Adrenal gland (tissue), 12 donors: ENCODE measurements around the gene LY6G6F. TPM values are rescaled to one million over a fixed set of nuclear protein-coding genes. Genes with fewer than 3 reads are reported as not detected.

ENCODE experiments used
- DNase-seq, 7 donors: peaks; one replicate each; pipeline ENCODE4 v3.0.0-alpha.2; 2019 to 2020
- H3K27ac ChIP-seq, 5 donors: fragments of 200-600 bp; sonication (generic) in 4 of 5; 1 replicate in 3 of 5; 2 replicates in 2 of 5; pipeline versions ENCODE4 v1.5.1 to v1.8.0; 2016 to 2020; ENCODE audit warnings: mild to moderate bottlenecking in 1 of 5
- H3K27me3 ChIP-seq: fragments of 200-600 bp; 2 replicates; pipeline ENCODE4 v1.8.0; 2021
- H3K36me3 ChIP-seq, 2 donors: fragments of 200-600 bp; replicated peaks in 1 of 2; 1 replicate in 1 of 2; 2 replicates in 1 of 2; pipeline versions ENCODE4 v1.5.1 to v1.8.0; 2018 to 2022
- H3K4me1 ChIP-seq, 2 donors: fragments of 200-600 bp; replicated peaks in 1 of 2; 1 replicate in 1 of 2; 2 replicates in 1 of 2; pipeline versions ENCODE4 v1.5.1 to v1.8.0; 2018 to 2021
- H3K4me3 ChIP-seq, 4 donors: fragments of 200-600 bp; sonication (generic) in 3 of 4; one replicate each; pipeline ENCODE4 v1.5.1; 2016 to 2018
- H3K9me3 ChIP-seq, 3 donors: fragments of 200-600 bp; sonication (generic) in 1 of 3; replicated peaks in 1 of 3; 1 replicate in 2 of 3; 2 replicates in 1 of 3; pipeline versions ENCODE4 v1.5.1 to v1.8.0; 2016 to 2021
- CTCF ChIP-seq, 6 experiments: fragments of 450-650 bp in 4 of 6; fragments of 200-600 bp in 2 of 6; sonication (generic) in 1 of 6; IDR thresholded peaks; 1 replicate in 5 of 6; 2 replicates in 1 of 6; pipeline versions ENCODE4 v1.5.1 to v1.8.0; 2016 to 2021; ENCODE audit warnings: antibody characterized with exemption in 6 of 6, mild to moderate bottlenecking in 2 of 6, moderate library complexity in 1 of 6
- POLR2A ChIP-seq, 2 donors: fragments of 450-650 bp; IDR thresholded peaks; one replicate each; pipeline ENCODE4 v1.6.1; 2017; ENCODE audit warnings: antibody characterized with exemption in 2 of 2, mild to moderate bottlenecking in 2 of 2, moderate library complexity in 1 of 2
- WGBS, 4 donors: extraction: QIAGEN DNeasy Blood & Tissue Kit in 2 of 4; methylation state at CpG; one replicate each; pipeline versions ENCODE4 v1.1.5 to v1.1.7; 2013 to 2017; 5-methylcytosine and 5-hydroxymethylcytosine counted together
- intact Hi-C, 2 donors: fragments of 100-400 bp; cut with DNase I; formaldehyde crosslinking; loops; one replicate each; pipeline versions ENCODE4 v1.14.1 to v1.15.0; 2022 to 2023
- polyA plus RNA-seq, 3 donors: library from polyadenylated mRNA; stranded (reverse); fragments of 200-250 nt in 2 of 3; fragments of 350-450 nt in 1 of 3; fragmentation: Illumina TruSeq in 1 of 3; extraction: RNeasy Lipid Tissue Mini Kit (QIAGEN cat#74804) in 1 of 3; gene quantifications; one replicate each; pipeline ENCODE4 v1.2.3, GENCODE V29; 2013 to 2014
- total RNA-seq, 9 donors: library from RNA; depleted of rRNA in 4 of 9; stranded (reverse); fragments of >200 nt in 4 of 9; fragments of 120-200 nt in 1 of 9; fragmentation: NEBNext Ultra II Directional in 1 of 9; extraction: Animal tissue kit (Norgen Biotek cat#: 25700) in 1 of 9; gene quantifications; one replicate each; pipeline versions ENCODE4 v1.1.0 to v1.2.4, GENCODE V29; 2013 to 2023
- donor health status: healthy with polysubstance abuse.
- donor health status: Bipolar disorder and iron deficiency.
- donor health status: DM: yes; HTN: yes; CAD: no.
- donor health status: DM: no; HTN: no; CAD: no.
- donor health status: DM: no; HTN: no; CAD: no.
- donor health status: DM: yes; HTN: yes; CAD: no.

Gene LY6G6F
- total and polyA plus RNA-seq, 12 donors: 0.44 TPM; not detected in 11

DNA sequence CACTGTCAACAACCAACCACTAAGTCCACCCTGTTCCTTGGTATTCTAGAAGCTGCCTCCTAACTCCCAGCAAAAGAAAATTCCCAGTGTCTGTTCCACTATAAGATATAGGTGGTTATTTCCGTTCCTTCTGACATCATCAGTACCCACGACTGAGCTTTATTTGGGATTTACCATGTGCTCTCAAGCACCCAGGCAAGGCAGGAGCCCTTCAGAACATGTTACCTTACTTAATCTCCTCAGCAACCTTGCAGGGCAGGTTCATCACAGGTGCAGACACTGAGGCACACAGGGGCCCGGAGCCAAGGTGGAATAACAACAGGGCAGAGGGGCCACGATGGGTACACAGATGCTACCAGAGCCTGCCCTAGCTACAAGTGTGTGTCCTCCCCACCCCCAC is 14.3 kb upstream of the LY6G6F start:
- Histone ChIP-seq H3K36me3 (peaks cover 0 to 99% of the 10 kb centered on the region in 2 donors), H3K4me3 (no peak overlapping the region), H3K27me3 (no peaks in the 10 kb centered on the region), H3K9me3 (no peaks in the 10 kb centered on the region), H3K27ac (no peak overlapping the region), H3K4me1 (no peaks in the 10 kb centered on the region)
- intact Hi-C loops: no loop called here
- 87 to 95% (median 89%) methylated on average over 3 to 4 of the region's 4 CpGs for WGBS, 4 donors
- no peak for TF ChIP-seq POLR2A (IDR thresholded peaks at IDR 0.05)
- no peak for DNase-seq

DNA sequence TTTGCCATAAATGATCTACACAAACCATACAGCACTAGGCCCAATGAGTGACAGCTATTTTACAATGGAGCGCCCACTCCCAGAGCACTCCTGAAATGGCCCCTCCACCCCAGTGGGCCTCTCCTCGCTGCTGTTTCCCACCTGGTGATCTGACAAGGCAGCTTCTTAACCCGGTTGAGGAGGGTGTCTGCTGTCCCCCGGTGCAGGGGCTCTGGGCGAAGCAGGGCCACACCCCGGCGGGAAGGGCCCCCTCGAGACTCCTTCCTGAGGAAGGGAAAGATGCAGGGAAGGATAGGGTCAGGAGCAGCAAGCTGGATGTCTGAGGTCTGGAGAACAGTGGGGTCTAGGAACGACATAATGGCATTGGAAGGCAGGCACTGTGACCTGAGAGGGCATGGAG is 13.8 kb upstream of the LY6G6F start:
- intact Hi-C loops: no loop called here
- WGBS, 4 donors: 87 to 93% (median 89%) methylated on average over 9 of the region's 9 CpGs
- Histone ChIP-seq H3K4me3 (no peak overlapping the region), H3K4me1 (no peaks in the 10 kb centered on the region), H3K27me3 (no peaks in the 10 kb centered on the region), H3K9me3 (no peaks in the 10 kb centered on the region), H3K36me3 (peaks cover 0 to 99% of the 10 kb centered on the region in 2 donors), H3K27ac (no peak overlapping the region)
- TF ChIP-seq POLR2A (IDR thresholded peaks at IDR 0.05) (no peak), CTCF (IDR thresholded peaks at IDR 0.05) (no peak)
- DNase-seq: no peak

DNA sequence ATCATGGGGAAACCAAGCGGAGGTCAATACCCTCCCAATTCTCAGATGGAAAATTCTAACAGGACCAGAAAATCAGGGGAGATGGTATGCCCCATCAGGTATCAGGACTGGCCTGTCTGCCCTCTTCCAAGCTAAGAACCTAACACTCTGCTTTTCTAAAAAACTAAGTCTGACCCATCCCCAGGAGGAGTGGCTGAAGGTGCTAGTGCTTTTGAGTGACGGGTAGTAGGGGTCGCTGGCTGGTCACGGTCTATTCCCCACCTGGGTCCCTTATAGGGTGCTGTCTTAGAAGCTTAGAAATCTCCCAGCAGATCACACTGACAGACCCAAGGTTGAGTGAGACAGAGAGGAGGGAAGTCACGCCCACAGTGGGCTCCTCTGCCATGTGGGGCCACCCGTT is 13.1 kb upstream of the LY6G6F start:
- H3K4me3 ChIP-seq: no peak overlapping the region
- no peak for TF ChIP-seq CTCF (IDR thresholded peaks at IDR 0.05)
- DNase-seq: no peak
- intact Hi-C loops: no loop called here
- H3K4me1 ChIP-seq: no peaks in the 10 kb centered on the region
- H3K36me3 ChIP-seq: peaks cover 0 to 94% of the 10 kb centered on the region in 2 donors
- no peak overlapping the region for H3K27ac ChIP-seq
- no peaks in the 10 kb centered on the region for H3K9me3 ChIP-seq
- H3K27me3 ChIP-seq: no peaks in the 10 kb centered on the region
- WGBS, 4 donors: 88 to 100% (median 91%) methylated on average over 2 to 6 of the region's 6 CpGs

GRCh38 chr6:31697555-31697954 is 9.1 kb upstream of the LY6G6F start:
- TF ChIP-seq CTCF (IDR thresholded peaks at IDR 0.05) (no peak), POLR2A (IDR thresholded peaks at IDR 0.05) (no peak)
- DNase-seq: no peak
- no peaks in the 10 kb centered on the region for H3K27me3 ChIP-seq
- H3K9me3 ChIP-seq: no peaks in the 10 kb centered on the region
- H3K27ac ChIP-seq: no peak overlapping the region
- 65 to 67% (median 66%) methylated on average over 3 of the region's 3 CpGs for WGBS, 4 donors
- peaks cover 0 to 69% of the 10 kb centered on the region in 2 donors for H3K36me3 ChIP-seq
- no peak overlapping the region for H3K4me3 ChIP-seq
- intact Hi-C loops: no loop called here
- peaks cover 8 to 20% of the 10 kb centered on the region in 2 donors for H3K4me1 ChIP-seq

DNA sequence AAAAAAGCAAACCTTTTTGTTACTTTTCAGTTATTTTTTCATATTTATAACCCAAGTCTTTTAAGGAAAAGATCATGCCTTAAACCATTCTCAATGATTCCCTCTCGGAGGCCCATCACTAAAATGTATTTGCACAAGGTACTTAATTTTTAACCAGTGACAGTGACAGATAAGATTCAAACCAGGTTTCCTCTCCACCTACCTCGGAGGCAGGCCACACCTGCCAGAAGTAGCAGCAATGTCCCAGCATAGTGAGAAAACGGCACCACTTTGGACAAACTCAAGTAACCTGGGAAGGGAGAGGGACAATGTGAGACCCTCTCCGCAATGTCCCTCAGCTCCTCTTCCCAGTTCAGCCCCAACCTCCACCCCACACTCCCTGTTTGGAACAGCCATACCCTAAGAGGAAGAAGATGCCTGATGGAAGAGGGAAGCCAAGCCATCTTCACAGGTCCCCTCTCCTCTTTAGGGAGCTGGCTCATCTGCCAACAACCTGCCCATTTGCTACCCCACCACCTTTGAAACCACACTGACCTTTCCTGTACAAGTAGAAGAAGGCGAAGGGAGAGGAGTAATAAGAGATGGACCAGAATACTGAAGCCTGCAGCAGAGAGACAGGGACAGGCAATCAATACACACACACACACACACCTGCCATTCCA is 5.8 kb upstream of the LY6G6F start:
- H3K27ac ChIP-seq: no peak overlapping the region
- DNase-seq: no peak
- WGBS, 4 donors: 89 to 94% (median 91%) methylated on average over 5 of the region's 5 CpGs
- H3K27me3 ChIP-seq: no peaks in the 10 kb centered on the region
- H3K36me3 ChIP-seq: peaks cover 0 to 37% of the 10 kb centered on the region in 2 donors
- no peaks in the 10 kb centered on the region for H3K9me3 ChIP-seq
- peaks cover 8 to 25% of the 10 kb centered on the region in 2 donors for H3K4me1 ChIP-seq
- TF ChIP-seq CTCF (IDR thresholded peaks at IDR 0.05): no peak
- TF ChIP-seq POLR2A (IDR thresholded peaks at IDR 0.05): no peak
- intact Hi-C loops: no loop called here
- no peak overlapping the region for H3K4me3 ChIP-seq
